Upper lobe of left lung (tissue), 6 donors: Measurements from ENCODE around the gene FBXW7. TPM values are rescaled to one million over a fixed set of nuclear protein-coding genes. Genes with fewer than 3 reads are reported as not detected.
A peak's percentile ranks its signal among the peaks of the same experiment; 100 is the strongest.

ENCODE experiments used
- ATAC-seq, 2 donors: fragments of 200-7000 bp; cut with Tn5 transposase; one replicate each; pipeline ENCODE4 v1.9.1; 2022; ENCODE audit warnings: mild to moderate bottlenecking in 2 of 2, moderate library complexity in 2 of 2; ENCODE audit not compliant: low FRiP score in 2 of 2
- DNase-seq, 2 donors: peaks; one replicate each; pipeline ENCODE4 v3.0.0-alpha.2; 2019 to 2020
- H3K27ac ChIP-seq, 4 donors: fragments of 200-600 bp; sonication (generic); one replicate each; pipeline ENCODE4 v1.5.1; 2016 to 2019
- H3K27me3 ChIP-seq, 4 donors: fragments of 200-600 bp; sonication (generic); one replicate each; pipeline ENCODE4 v1.5.1; 2017 to 2019
- H3K36me3 ChIP-seq, 4 donors: fragments of 200-600 bp; sonication (generic); one replicate each; pipeline ENCODE4 v1.5.1; 2016 to 2019
- H3K4me1 ChIP-seq, 4 donors: fragments of 200-600 bp; sonication (generic); one replicate each; pipeline ENCODE4 v1.5.1; 2018 to 2019
- H3K4me3 ChIP-seq, 4 donors: fragments of 200-600 bp; sonication (generic); one replicate each; pipeline ENCODE4 v1.5.1; 2017 to 2019; ENCODE audit warnings: mild to moderate bottlenecking in 2 of 4, moderate library complexity in 1 of 4
- H3K9me3 ChIP-seq, 4 donors: fragments of 200-600 bp; sonication (generic); one replicate each; pipeline ENCODE4 v1.5.1; 2018 to 2019
- CTCF ChIP-seq, 6 experiments: fragments of 450-650 bp in 4 of 6; fragments of 200-600 bp in 2 of 6; sonication (generic) in 2 of 6; IDR thresholded peaks; one replicate each; pipeline ENCODE4 v1.5.1; 2016 to 2019; ENCODE audit warnings: antibody characterized with exemption in 6 of 6
- EP300 ChIP-seq, 4 donors: sonication (generic); formaldehyde crosslinking; IDR thresholded peaks; one replicate each; pipeline ENCODE4 v1.5.1; 2017; ENCODE audit warnings: antibody characterized with exemption in 4 of 4, control low read depth in 2 of 4
- POLR2A ChIP-seq, 4 donors: fragments of 450-650 bp; IDR thresholded peaks; one replicate each; pipeline ENCODE4 v1.5.1; 2016 to 2017; ENCODE audit warnings: antibody characterized with exemption in 4 of 4, mild to moderate bottlenecking in 2 of 4
- POLR2AphosphoS5 ChIP-seq, 2 donors: sonication (generic); formaldehyde crosslinking; IDR thresholded peaks; one replicate each; pipeline ENCODE4 v1.5.1; 2017; ENCODE audit warnings: antibody characterized with exemption in 2 of 2
- WGBS, 2 donors: methylation state at CpG; one replicate each; pipeline ENCODE4 v1.1.5; 2017 to 2018; 5-methylcytosine and 5-hydroxymethylcytosine counted together
- total RNA-seq, 6 donors: library from RNA; depleted of rRNA in 4 of 6; stranded (reverse); fragments of >200 nt in 4 of 6; gene quantifications; one replicate each; pipeline versions ENCODE4 v1.1.0 to v1.2.1, GENCODE V29; 2016 to 2021
- donor health status: DM: no; HTN: no; CAD: no; lungs with moderate emphysema.
- donor health status: DM: no; HTN: yes; CAD: no; lungs with severe emphysema.

Gene FBXW7
- total RNA-seq, 6 donors from 2014 or later, result 36.5 to 116 (median 52.5) TPM

DNA sequence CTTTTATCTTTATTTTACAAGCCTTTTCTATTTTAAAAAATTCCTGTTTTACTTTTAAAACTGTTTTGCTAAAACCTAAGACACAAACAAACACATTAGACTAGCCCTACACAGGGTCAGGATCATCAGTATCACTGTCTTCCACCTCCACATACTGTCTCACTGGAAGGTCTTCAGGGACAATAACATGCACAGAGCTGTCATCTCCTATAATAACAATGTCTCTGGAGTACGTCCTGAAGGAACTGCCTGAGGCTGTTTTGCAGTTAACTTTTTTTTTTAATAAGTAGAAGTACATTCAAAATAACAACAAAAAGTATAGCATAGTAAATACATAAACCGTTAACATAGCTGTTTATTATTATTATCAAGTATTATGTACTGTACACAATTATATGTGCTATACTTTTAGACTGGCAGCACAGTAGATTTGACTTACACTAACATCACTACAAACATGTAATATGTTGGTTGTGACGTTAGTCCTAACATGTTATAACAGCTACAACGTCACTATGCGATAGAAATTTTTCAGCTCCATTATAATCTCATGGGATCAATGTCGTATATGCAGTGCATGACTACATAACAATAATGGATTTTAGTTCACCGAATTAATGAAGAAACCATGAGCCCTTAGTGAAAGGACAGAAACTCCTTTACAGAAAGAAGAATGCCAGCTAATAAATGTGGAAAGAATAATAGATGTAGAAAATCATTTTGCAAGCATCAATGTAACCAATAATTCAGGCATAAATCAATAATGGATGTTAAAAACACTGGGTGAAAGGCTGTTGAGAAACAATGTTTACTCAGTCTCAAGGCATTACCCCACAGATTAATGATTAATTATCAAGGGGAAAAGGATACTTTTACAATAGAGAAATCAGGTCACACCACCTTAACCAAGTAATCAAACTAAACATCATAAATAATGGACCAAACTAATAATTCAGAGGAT, 49.2 kb downstream of the FBXW7 start:
- Histone ChIP-seq H3K27me3 (no peaks in the 10 kb centered on the region), H3K36me3 (no peaks in the 10 kb centered on the region), H3K27ac (no peak overlapping the region), H3K4me1 (peaks cover 4 to 15% (median 13%) of the 10 kb centered on the region in 4 donors), H3K9me3 (no peaks in the 10 kb centered on the region), H3K4me3 (no peak overlapping the region)
- DNase-seq (no peak), ATAC-seq (no peak)
- WGBS, 2 donors, result 84 to 85% methylated on average over 7 of the region's 7 CpGs
- no peak for TF ChIP-seq CTCF (IDR thresholded peaks at IDR 0.05)
- TF ChIP-seq EP300 (IDR thresholded peaks at IDR 0.05), result no peak
- TF ChIP-seq POLR2AphosphoS5 (IDR thresholded peaks at IDR 0.05), result no peak
- no peak for TF ChIP-seq POLR2A (IDR thresholded peaks at IDR 0.05)

GRCh38 chr4:152485726-152486276, 50.1 kb downstream of the FBXW7 start:
- WGBS, 2 donors, result 56 to 64% methylated on average over 6 of the region's 6 CpGs
- Histone ChIP-seq H3K4me3 (no peak overlapping the region), H3K36me3 (no peaks in the 10 kb centered on the region), H3K4me1 (peaks cover 4 to 16% (median 14%) of the 10 kb centered on the region in 4 donors), H3K27ac (no peak overlapping the region), H3K27me3 (no peaks in the 10 kb centered on the region), H3K9me3 (no peaks in the 10 kb centered on the region)
- ATAC-seq (peak in 1 of 2 donors; percentile 81), DNase-seq (no peak)
- no peak for TF ChIP-seq CTCF (IDR thresholded peaks at IDR 0.05)
- no peak for TF ChIP-seq EP300 (IDR thresholded peaks at IDR 0.05)
- no peak for TF ChIP-seq POLR2A (IDR thresholded peaks at IDR 0.05)
- TF ChIP-seq POLR2AphosphoS5 (IDR thresholded peaks at IDR 0.05), result no peak

DNA sequence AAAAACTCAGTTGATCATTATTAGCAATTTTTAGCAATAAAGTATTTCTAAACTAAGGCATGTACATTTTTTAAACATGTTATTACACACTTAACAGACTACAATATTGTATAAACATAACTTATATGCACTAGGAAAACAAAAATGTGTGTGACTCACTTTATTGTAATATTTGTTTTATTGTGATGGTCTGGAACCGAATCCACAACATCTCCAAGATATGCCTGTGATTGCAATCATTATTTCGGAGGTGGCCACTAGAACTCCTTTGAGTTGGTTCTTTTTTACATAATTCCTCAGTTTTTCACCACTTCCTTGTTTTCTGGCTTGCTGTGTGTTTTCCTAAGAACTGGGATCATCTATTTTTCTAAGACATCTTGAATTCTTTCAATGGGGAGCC, 53.7 kb downstream of the FBXW7 start:
- H3K4me3 ChIP-seq, result no peak overlapping the region
- ATAC-seq (no peak), DNase-seq (no peak)
- H3K27ac ChIP-seq, result no peak overlapping the region
- H3K27me3 ChIP-seq, result no peaks in the 10 kb centered on the region
- TF ChIP-seq POLR2A (IDR thresholded peaks at IDR 0.05) (no peak), CTCF (IDR thresholded peaks at IDR 0.05) (no peak), POLR2AphosphoS5 (IDR thresholded peaks at IDR 0.05) (no peak), EP300 (IDR thresholded peaks at IDR 0.05) (no peak)
- 93% methylated on average over 2 of the region's 2 CpGs for WGBS, 2 donors
- peaks cover 15 to 24% (median 17%) of the 10 kb centered on the region in 4 donors for H3K4me1 ChIP-seq
- no peaks in the 10 kb centered on the region for H3K9me3 ChIP-seq
- H3K36me3 ChIP-seq, result no peaks in the 10 kb centered on the region

- H3K27me3 ChIP-seq, result no peaks in the 10 kb centered on the region
- no peak overlapping the region for H3K27ac ChIP-seq
- WGBS, 2 donors, result 71 to 79% methylated on average over 2 of the region's 2 CpGs
- no peak overlapping the region for H3K4me3 ChIP-seq
- DNase-seq, result no peak
- TF ChIP-seq CTCF (IDR thresholded peaks at IDR 0.05), result no peak
- no peak for TF ChIP-seq EP300 (IDR thresholded peaks at IDR 0.05)
- TF ChIP-seq POLR2AphosphoS5 (IDR thresholded peaks at IDR 0.05), result no peak
- TF ChIP-seq POLR2A (IDR thresholded peaks at IDR 0.05), result no peak
- H3K36me3 ChIP-seq, result no peaks in the 10 kb centered on the region
- H3K9me3 ChIP-seq, result no peaks in the 10 kb centered on the region
- H3K4me1 ChIP-seq, result peaks cover 5 to 22% (median 11%) of the 10 kb centered on the region in 4 donors
- no peak for ATAC-seq
Measured at GRCh38 chr4:152480901-152481300, 55.0 kb downstream of the FBXW7 start.
